Measurements from ENCODE around the gene ADAM8.
"Not testable (repeated sequence)": the region's sequence is repeated elsewhere in the genome, so short reads cannot be mapped to it uniquely, and the experiment has no call there.

Gene ADAM8

GRCh38 chr10:133234796-133235195 is 41.9 kb downstream of the ADAM8 start:
- DNase-seq (ENCODE audit: low read depth in 2 of 2, low spot score in 1 of 2): not testable (repeated sequence)

- DNase-seq (ENCODE audit: low read depth in 2 of 2, low spot score in 1 of 2): no peak
These were observed 44.6 kb downstream of the ADAM8 start for GRCh38 chr10:133231946-133232574.

- no peak for DNase-seq (ENCODE audit: low read depth in 2 of 2, low spot score in 1 of 2)
These were observed 45.3 kb downstream of the ADAM8 start for GRCh38 chr10:133231244-133231945.

GRCh38 chr10:133230387-133231195 is 46.1 kb downstream of the ADAM8 start:
- no peak for DNase-seq (ENCODE audit: low read depth in 2 of 2, low spot score in 1 of 2)

GRCh38 chr10:133230044-133230361 is 46.7 kb downstream of the ADAM8 start, which contains the start of gene UTF1:
UTF1 (plus strand) TSS chr10:133230217; CDS start chr10:133230289, 72 bp downstream.
- DNase-seq (ENCODE audit: low read depth in 2 of 2, low spot score in 1 of 2): no peak

- DNase-seq (ENCODE audit: low read depth in 2 of 2, low spot score in 1 of 2): no peak
These were observed 47.2 kb downstream of the ADAM8 start for GRCh38 chr10:133229265-133230043.

- DNase-seq (ENCODE audit: low read depth in 2 of 2, low spot score in 1 of 2): no peak
These were observed 49.4 kb downstream of the ADAM8 start for GRCh38 chr10:133227256-133227655.

GRCh38 chr10:133226251-133226808 is 50.3 kb downstream of the ADAM8 start:
- DNase-seq (ENCODE audit: low read depth in 2 of 2, low spot score in 1 of 2): no peak

- no peak for DNase-seq (ENCODE audit: low read depth in 2 of 2, low spot score in 1 of 2)
These were observed 50.9 kb downstream of the ADAM8 start for GRCh38 chr10:133225707-133226191.

GRCh38 chr10:133224756-133225372 is 51.8 kb downstream of the ADAM8 start:
- DNase-seq (ENCODE audit: low read depth in 2 of 2, low spot score in 1 of 2): no peak

- no peak for DNase-seq (ENCODE audit: low read depth in 2 of 2, low spot score in 1 of 2)
These were observed 52.6 kb downstream of the ADAM8 start for GRCh38 chr10:133224076-133224475.

GRCh38 chr10:133221756-133222155 is 54.9 kb downstream of the ADAM8 start:
- not testable (repeated sequence) for DNase-seq (ENCODE audit: low read depth in 2 of 2, low spot score in 1 of 2)

GRCh38 chr10:133221331-133221730 is 55.3 kb downstream of the ADAM8 start:
- no peak for DNase-seq (ENCODE audit: low read depth in 2 of 2, low spot score in 1 of 2)

GRCh38 chr10:133219782-133220181 is 56.9 kb downstream of the ADAM8 start:
- no peak for DNase-seq (ENCODE audit: low read depth in 2 of 2, low spot score in 1 of 2)

- no peak for DNase-seq (ENCODE audit: low read depth in 2 of 2, low spot score in 1 of 2)
These were observed 57.8 kb downstream of the ADAM8 start for GRCh38 chr10:133218891-133219290.

- no peak for DNase-seq (ENCODE audit: low read depth in 2 of 2, low spot score in 1 of 2)
These were observed 58.7 kb downstream of the ADAM8 start for GRCh38 chr10:133217800-133218589.

- no peak for DNase-seq (ENCODE audit: low read depth in 2 of 2, low spot score in 1 of 2)
These were observed 59.9 kb downstream of the ADAM8 start for GRCh38 chr10:133216776-133217175.

- DNase-seq (ENCODE audit: low read depth in 2 of 2, low spot score in 1 of 2): no peak
These were observed 61.1 kb downstream of the ADAM8 start for GRCh38 chr10:133215586-133215985.

Data from stimulated activated CD8-positive, alpha-beta memory T cell treated with anti-CD3 and anti-CD28 coated beads, Interleukin-4, amount 100 ng/mL, for 4 hours (primary cell).